Type B pancreatic cell (in vitro differentiated cells): ENCODE measurements around the gene MAP1LC3B. TPM values are rescaled to one million over a fixed set of nuclear protein-coding genes. Genes with fewer than 3 reads are reported as not detected.

Experiments
- DNase-seq: peaks from one replicate; pipeline ENCODE4 v3.0.0; 2021; ENCODE audit warnings: mixed read lengths; ENCODE audit not compliant: unreplicated experiment; ENCODE audit errors: extremely low spot score
- H3K27ac Mint-ChIP-seq: 2 replicates; pipeline ENCODE4 v1.8.0; 2021; ENCODE audit warnings: mild to moderate bottlenecking, mixed read lengths
- H3K27me3 Mint-ChIP-seq: 2 replicates; pipeline ENCODE4 v1.8.0; 2021; ENCODE audit warnings: mixed read lengths
- H3K36me3 Mint-ChIP-seq: 2 replicates; pipeline ENCODE4 v1.8.0; 2021; ENCODE audit warnings: mixed read lengths
- H3K4me1 Mint-ChIP-seq: one replicate; pipeline ENCODE4 v1.8.0; 2021; ENCODE audit warnings: mixed read lengths; ENCODE audit not compliant: unreplicated experiment
- H3K4me3 Mint-ChIP-seq: 2 replicates; pipeline ENCODE4 v1.8.0; 2021; ENCODE audit warnings: mild to moderate bottlenecking, mixed read lengths
- H3K9me3 Mint-ChIP-seq: 2 replicates; pipeline ENCODE4 v1.8.0; 2021; ENCODE audit warnings: mixed read lengths
- total RNA-seq: library from RNA; stranded (reverse); gene quantifications from 2 replicates; pipeline ENCODE4 v1.2.1, GENCODE V29; 2021; ENCODE audit warnings: low replicate concordance
- TF ChIP-seq, protein P1 (sequence below): fragments of 200-600 bp; sonication (generic); conservative IDR thresholded peaks from 2 replicates; pipeline ENCODE4 v1.5.0; 2021; ENCODE audit warnings: antibody characterized with exemption, mild to moderate bottlenecking

MAP1LC3B gene
- total RNA-seq, 1 donor from 2014 or later = 44.4 TPM

DNA sequence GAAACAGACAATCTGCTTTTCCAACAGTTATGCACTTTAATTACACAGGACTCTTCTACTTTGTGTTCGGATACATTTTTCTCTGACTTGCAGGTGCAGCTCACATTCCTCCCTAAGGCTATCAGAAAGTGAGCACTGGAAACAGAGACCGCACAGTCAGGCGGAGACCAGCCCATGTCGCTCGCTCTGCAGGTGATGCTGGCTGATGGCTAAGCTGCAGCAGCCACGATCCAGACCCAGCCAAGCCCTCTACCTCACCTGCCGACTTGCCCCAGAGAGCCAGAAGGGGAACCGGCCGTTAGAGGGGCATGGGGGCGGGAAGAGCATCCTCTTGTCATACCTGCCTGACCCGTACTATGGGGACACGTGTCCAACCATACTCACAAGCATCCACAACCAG lies 33.8 kb downstream of the MAP1LC3B start:
- H3K4me3 Mint-ChIP-seq = no peak overlapping the region
- H3K36me3 Mint-ChIP-seq = peaks cover 16% of the 10 kb centered on the region

DNA sequence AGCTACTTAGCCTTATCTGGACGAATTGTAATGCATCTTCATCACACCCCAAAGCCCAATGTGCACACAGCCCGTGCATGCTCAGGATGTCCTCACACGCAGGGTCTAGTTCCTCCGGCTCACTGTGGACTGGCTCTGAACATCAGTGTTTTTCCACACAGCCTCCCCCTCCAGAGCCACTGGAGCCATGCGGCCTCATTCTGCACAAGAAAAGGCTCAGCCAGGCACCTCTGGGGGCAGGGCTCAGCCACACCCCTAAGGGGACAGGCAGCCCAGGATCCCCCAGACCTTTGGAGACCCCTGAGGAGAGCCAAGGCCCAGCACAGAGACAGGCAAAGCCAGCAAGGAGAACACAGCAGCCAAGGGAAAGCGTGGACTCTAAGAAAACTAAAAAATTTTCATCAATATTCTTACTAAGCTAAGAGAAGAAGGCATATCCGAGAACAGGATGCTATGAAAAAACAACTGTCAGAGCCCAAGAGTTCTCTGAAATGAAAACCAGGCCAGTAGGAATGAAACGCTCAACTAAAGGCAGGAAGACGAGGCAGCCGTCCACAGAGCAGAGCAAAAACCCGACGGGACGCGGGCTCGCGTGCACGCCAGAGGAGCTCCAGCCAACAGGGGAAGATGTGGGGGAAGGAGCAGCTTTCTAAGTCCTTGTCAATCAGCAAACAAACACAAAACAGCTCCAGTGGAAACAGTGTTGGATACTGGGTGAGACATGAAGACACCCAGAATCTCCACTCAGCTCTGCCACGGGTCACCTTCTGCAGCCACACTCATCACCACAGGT lies 34.5 kb downstream of the MAP1LC3B start:
- no peaks in the 10 kb centered on the region for H3K27me3 Mint-ChIP-seq
- peaks cover 13% of the 10 kb centered on the region for H3K36me3 Mint-ChIP-seq
- peaks cover 21% of the 10 kb centered on the region for H3K4me1 Mint-ChIP-seq
- TF ChIP-seq, protein P1, sequence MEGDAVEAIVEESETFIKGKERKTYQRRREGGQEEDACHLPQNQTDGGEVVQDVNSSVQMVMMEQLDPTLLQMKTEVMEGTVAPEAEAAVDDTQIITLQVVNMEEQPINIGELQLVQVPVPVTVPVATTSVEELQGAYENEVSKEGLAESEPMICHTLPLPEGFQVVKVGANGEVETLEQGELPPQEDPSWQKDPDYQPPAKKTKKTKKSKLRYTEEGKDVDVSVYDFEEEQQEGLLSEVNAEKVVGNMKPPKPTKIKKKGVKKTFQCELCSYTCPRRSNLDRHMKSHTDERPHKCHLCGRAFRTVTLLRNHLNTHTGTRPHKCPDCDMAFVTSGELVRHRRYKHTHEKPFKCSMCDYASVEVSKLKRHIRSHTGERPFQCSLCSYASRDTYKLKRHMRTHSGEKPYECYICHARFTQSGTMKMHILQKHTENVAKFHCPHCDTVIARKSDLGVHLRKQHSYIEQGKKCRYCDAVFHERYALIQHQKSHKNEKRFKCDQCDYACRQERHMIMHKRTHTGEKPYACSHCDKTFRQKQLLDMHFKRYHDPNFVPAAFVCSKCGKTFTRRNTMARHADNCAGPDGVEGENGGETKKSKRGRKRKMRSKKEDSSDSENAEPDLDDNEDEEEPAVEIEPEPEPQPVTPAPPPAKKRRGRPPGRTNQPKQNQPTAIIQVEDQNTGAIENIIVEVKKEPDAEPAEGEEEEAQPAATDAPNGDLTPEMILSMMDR = no peak
- H3K9me3 Mint-ChIP-seq = no peaks in the 10 kb centered on the region
- DNase-seq = no peak
- H3K27ac Mint-ChIP-seq = no peak overlapping the region
- no peak overlapping the region for H3K4me3 Mint-ChIP-seq

More for the DNA sequence above, 33.8 kb downstream of the MAP1LC3B start:
- TF ChIP-seq, protein P1 = no peak
- Mint-ChIP-seq H3K27ac (no peak overlapping the region), H3K4me1 (peaks cover 21% of the 10 kb centered on the region), H3K9me3 (no peaks in the 10 kb centered on the region), H3K27me3 (no peaks in the 10 kb centered on the region)
- no peak for DNase-seq

DNA sequence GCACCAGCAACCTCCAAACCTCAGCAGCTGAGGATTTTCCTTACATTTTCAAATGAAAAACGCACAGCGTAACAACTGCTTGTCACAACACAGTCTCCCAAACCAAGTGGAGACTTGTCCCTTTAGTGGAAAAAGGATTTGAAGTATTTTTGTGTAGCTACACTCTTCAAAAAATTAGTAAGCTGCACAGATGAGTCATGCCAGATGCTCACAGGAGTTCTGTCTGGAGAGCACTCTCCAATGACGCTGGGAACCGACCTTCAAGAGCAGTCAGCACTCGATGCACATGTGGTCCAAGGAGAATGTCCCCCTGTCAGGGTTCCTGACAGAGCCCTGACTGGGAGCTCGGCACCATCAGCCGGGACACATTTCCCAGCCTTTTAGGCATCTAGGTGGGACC lies 39.8 kb downstream of the MAP1LC3B start:
- peaks cover 3% of the 10 kb centered on the region for H3K36me3 Mint-ChIP-seq
- H3K4me3 Mint-ChIP-seq = no peak overlapping the region
- no peaks in the 10 kb centered on the region for H3K9me3 Mint-ChIP-seq
- no peak overlapping the region for H3K27ac Mint-ChIP-seq
- peaks cover 4% of the 10 kb centered on the region for H3K4me1 Mint-ChIP-seq
- TF ChIP-seq, protein P1 = no peak
- no peaks in the 10 kb centered on the region for H3K27me3 Mint-ChIP-seq
- no peak for DNase-seq

DNA sequence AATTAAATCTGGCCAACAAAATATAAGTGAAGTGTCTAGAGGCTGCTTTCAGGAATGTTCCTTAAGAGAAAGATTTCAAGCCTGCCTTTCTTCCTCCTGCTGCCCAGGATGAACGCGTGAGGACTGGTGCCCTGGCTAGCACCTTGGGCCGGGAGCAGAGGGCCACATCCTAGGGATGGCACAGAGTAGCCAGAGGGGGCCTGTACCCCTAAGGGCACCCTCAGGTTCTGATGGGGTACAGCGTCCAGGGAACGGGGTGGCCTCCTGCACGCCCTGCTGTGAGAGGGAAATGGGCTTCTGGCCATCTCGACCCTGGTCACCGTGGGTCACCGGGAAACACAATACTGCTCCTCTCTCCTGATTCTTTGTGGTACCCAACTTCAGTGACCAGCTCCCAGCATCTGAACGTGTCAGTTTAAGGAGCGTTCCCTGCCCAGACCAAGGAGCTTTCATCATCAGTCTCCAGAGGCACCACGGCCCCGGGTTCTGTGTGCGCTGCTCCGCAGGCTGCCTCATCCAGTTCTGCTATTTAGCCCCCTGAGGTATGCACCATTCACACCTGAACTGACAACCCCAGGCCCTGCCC lies 40.3 kb downstream of the MAP1LC3B start:
- H3K27ac Mint-ChIP-seq = no peak overlapping the region
- H3K4me1 Mint-ChIP-seq = peaks cover 4% of the 10 kb centered on the region
- peaks cover 3% of the 10 kb centered on the region for H3K36me3 Mint-ChIP-seq
- no peaks in the 10 kb centered on the region for H3K9me3 Mint-ChIP-seq
- DNase-seq = no peak
- TF ChIP-seq, protein P1 = no peak
- H3K27me3 Mint-ChIP-seq = no peaks in the 10 kb centered on the region
- no peak overlapping the region for H3K4me3 Mint-ChIP-seq

DNA sequence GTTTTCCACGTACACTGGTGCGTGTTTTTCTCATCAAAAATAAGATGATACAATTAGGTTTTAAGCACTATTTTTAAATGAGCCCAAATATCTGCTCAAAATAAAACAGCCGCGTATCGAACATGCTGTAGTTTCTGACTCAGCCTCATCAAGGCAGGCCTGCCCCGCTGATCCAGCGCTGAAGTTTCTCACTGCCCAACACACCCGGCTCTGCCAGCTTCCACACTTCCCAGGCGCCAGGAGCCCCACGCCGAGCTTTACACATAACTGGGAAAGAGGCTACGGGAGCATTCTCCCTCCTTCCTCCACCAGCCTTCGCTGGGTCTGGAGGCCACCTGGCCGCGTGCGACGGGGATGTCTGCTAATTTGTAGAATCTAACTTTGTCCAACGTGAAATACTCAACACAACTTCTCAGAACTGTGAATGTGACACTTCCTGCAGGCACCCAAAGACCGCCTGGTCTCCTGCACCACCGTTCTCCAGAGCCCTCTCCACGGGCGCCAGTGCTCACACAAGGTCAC lies 42.1 kb downstream of the MAP1LC3B start:
- no peak overlapping the region for H3K27ac Mint-ChIP-seq
- H3K4me1 Mint-ChIP-seq = peaks cover 8% of the 10 kb centered on the region
- H3K4me3 Mint-ChIP-seq = no peak overlapping the region
- no peaks in the 10 kb centered on the region for H3K27me3 Mint-ChIP-seq
- DNase-seq = no peak
- H3K36me3 Mint-ChIP-seq = peaks cover 3% of the 10 kb centered on the region
- no peaks in the 10 kb centered on the region for H3K9me3 Mint-ChIP-seq
- TF ChIP-seq, protein P1 = no peak
